HG03108 (cell line): ENCODE results near the gene EXOC1.
A peak's percentile ranks its signal among the peaks of the same experiment; 100 is the strongest.
"Not testable (repeated sequence)": the region's sequence is repeated elsewhere in the genome, so short reads cannot be mapped to it uniquely, and the experiment has no call there.

ENCODE experiments used
- ATAC-seq: cut with Tn5 transposase; IDR thresholded peaks from one replicate; pipeline ENCODE4 v1.9.1; 2021; ENCODE audit warnings: moderate library complexity; ENCODE audit not compliant: unreplicated experiment

EXOC1 gene

GRCh38 chr4:55853484-55854046 is at the start of gene EXOC1:
Gene EXOC1 (plus strand): TSS chr4:55853648. CDS start chr4:55858324, 4,676 bp downstream.
- ATAC-seq: peak; percentile 98

- no peak for ATAC-seq
These were observed 45.9 kb upstream of the EXOC1 start for GRCh38 chr4:55807556-55807955.

GRCh38 chr4:55808186-55808585 is 45.3 kb upstream of the EXOC1 start:
- ATAC-seq: no peak

- no peak for ATAC-seq
These were observed 44.8 kb upstream of the EXOC1 start for GRCh38 chr4:55808632-55809031.

- no peak for ATAC-seq
These were observed 35.8 kb upstream of the EXOC1 start for GRCh38 chr4:55817691-55818090.

DNA sequence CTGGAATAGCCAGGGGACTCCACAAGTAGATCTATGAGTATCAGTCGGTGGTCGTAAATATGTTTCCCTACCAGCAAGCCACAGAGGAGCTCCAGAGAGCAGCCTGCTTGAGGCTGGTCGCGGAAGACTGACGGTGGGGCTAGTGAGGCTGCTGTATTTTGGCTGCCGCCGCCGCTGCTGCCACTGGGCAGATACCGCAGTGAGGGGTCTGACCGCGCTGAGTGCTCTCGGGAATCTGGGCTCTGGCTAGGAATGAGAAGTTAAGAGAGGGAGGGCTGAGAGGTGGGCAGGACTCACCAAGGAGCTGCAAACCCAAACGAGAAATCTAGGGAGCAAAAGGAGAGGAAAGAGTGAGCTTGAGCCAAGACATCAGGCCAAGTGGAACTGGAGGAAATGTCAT is 33.8 kb upstream of the EXOC1 start, which contains the start of gene EXOC1L:
Gene EXOC1L (plus strand): TSS at position 157 of the 400 bp plus-strand sequence. CDS start 237 bp downstream, at position 394.
- no peak for ATAC-seq

- no peak for ATAC-seq
These were observed 33.2 kb upstream of the EXOC1 start for GRCh38 chr4:55820279-55820678.

- ATAC-seq: no peak
These were observed 31.1 kb upstream of the EXOC1 start for GRCh38 chr4:55822329-55822728.

GRCh38 chr4:55824865-55825264 is 28.6 kb upstream of the EXOC1 start:
- no peak for ATAC-seq

DNA sequence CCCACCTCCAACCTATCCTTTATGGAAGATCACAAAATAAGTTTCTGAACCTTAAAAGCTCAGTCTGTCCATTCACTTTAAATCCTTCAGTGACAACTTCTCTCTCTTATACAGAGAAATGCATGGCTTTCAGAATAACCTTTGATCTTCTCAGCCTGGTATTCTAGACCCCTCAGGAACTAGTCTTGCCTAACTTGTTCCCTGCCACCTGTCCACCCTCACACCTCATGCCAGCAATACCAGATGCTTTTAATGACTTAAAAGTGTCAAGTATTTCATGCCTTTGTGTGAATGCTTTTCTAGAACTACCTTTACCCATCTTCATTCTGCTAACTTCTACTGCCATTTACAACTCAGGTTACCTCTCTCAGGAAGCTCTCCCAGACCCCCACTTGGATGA is 26.5 kb upstream of the EXOC1 start:
- ATAC-seq: no peak

DNA sequence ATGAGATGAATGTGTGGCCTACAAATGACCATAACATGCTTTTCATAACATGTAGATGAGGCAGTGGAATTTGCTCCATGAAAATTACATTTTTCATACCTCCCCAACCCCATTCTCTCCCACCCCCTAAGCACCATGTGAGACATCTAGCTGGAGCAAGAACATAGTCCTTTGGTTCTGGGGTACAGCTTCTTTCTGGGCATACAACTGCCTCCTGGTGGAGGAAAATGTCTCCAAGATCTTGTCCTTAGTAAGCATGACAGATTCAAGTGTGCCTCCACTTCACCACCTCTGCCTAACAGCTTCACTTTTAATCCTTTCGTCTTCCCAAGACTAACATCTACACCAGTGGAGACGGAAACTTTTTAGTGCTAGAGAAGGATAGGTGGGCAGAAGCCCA is 25.9 kb upstream of the EXOC1 start:
- ATAC-seq: no peak

GRCh38 chr4:55830048-55830447 is 23.4 kb upstream of the EXOC1 start:
- no peak for ATAC-seq

GRCh38 chr4:55830716-55831115 is 22.7 kb upstream of the EXOC1 start:
- ATAC-seq: no peak

DNA sequence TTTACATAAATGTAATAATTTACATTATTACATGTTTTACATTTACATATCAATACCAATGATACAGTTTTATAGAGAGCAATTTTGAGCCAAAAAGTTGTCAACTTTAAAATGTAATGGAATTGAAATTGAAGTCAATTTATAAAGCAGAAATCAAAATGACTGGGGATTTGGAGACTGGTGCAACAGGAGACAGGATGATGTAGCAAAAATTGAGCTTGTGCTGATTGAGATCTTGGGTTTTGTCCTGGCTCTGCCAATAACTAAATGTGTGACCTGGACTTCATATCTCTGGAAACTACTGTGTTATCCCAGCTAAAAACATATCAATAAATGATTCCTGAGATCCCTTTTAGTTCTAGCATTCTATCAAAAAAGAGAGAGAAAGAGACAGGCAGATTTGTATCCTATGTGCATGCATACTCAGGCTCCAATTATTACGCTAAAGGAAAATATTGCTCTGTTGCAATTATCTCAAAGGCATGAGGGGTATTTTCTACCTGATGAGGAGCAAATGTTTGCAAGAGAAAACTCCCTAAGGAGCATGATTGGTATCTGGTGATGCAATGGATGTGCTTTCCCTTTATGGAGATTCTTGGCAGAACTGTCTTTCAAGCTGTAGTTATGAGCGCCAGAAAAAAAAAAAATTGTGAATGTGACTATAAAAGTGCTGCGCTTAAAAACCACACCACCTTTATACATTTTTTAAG is 19.2 kb upstream of the EXOC1 start:
- ATAC-seq: no peak

DNA sequence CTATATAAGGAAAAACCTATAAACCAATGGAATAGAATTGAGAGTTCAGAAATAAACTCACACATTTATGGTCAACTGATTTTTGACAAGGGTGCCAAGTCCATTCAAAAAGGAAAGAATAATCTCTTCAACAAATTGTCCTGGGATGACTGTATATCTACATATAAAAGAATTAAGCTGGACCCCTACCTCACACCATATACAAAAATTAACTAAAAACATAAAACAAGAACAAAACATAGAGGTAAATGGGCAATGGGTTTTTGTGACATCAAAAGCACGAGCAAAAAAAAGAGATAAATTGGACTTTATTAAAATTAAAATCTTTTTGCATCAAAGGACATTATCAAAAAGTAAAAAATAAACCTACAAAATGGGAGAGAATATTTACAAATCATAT is 15.5 kb upstream of the EXOC1 start:
- ATAC-seq: no peak

GRCh38 chr4:55838356-55838755 is 15.1 kb upstream of the EXOC1 start:
- ATAC-seq: no peak

GRCh38 chr4:55838952-55839351 is 14.5 kb upstream of the EXOC1 start:
- no peak for ATAC-seq

GRCh38 chr4:55840956-55841355 is 12.5 kb upstream of the EXOC1 start:
- ATAC-seq: no peak

DNA sequence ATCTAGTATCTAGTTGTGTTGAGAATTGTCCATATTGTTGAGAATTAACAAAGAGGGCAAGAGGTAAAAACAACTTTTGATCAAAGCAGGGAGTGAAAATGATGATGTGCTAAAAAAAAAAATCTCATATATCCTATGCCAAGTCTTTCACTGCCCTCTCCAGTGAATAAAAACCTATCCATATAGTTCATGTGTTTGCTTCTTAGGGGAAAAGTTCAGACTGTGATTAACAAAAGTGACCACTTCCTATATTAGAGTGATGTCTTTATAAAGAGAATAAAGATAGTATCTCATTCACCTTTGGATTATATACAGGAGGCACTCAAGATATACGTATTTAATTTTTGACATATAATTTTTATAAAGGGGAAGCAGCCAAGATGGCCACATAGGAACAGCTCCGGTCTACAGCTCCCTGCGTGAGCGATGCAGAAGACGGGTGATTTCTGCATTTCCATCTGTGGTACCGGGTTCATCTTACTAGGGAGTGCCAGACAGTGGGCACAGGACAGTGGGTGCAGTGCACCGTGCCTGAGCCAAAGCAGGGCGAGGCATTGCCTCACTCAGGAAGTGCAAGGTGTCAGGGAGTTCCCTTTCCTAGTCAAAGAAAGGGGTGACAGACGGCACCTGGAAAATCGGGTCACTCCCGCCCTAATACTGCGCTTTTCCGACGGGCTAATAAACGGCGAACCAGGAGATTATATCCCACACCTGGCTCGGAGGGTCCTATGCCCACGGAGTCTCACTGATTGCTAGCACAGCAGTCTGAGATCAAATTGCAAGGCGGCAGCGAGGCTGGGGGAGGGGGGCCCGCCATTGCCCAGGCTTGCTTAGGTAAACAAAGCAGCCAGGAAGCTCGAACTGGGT is 11.8 kb upstream of the EXOC1 start:
- not testable (repeated sequence) for ATAC-seq

- not testable (repeated sequence) for ATAC-seq
These were observed 11.1 kb upstream of the EXOC1 start for GRCh38 chr4:55842312-55842711.

- no peak for ATAC-seq
These were observed 3.7 kb upstream of the EXOC1 start for GRCh38 chr4:55849724-55850123.

DNA sequence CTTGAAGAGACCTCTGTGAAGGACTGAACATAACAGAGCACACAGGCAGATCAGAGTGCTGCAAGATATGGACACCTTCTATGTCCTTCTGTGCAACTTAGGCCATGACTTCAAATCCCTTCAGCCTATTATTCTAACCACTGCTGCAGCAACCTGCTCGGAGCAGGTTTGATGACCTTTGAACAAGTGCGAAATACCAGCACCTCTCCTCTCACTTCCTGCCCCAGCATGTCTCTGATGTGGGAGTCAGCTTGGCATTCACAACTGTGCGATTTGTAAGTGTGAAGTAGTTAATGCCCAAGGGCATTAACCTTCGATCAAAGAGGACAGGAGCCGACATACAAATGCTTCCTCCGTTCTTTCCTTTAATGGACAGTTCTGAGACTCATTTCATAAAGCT is 1.6 kb upstream of the EXOC1 start:
- no peak for ATAC-seq
